HTERT RPE-1 (cell line): ENCODE results near the gene LAMA3.

Source experiments
- in situ Hi-C: fragments of 300-500 bp; cut with MboI; formaldehyde crosslinking; loops from 4 replicates; pipeline ENCODE4 v1.14.3; 2020; ENCODE audit warnings: low sequenced_read_pairs

LAMA3 gene

GRCh38 chr18:23816740-23817139, 127.5 kb downstream of the LAMA3 start:
- in situ Hi-C loops, result no loop called here

- in situ Hi-C loops, result no loop called here
These were observed 129.7 kb downstream of the LAMA3 start for GRCh38 chr18:23819001-23819400.

GRCh38 chr18:23822590-23823385, 133.5 kb downstream of the LAMA3 start:
- in situ Hi-C loops, result no loop called here

GRCh38 chr18:23824240-23824639, 135.0 kb downstream of the LAMA3 start:
- in situ Hi-C loops, result no loop called here

GRCh38 chr18:23824669-23825068, 135.4 kb downstream of the LAMA3 start:
- in situ Hi-C loops, result no loop called here

GRCh38 chr18:23825496-23825895, 136.2 kb downstream of the LAMA3 start:
- in situ Hi-C loops, result no loop called here

GRCh38 chr18:23825978-23826405, 136.7 kb downstream of the LAMA3 start:
- in situ Hi-C loops, result no loop called here

- in situ Hi-C loops, result no loop called here
These were observed 137.8 kb downstream of the LAMA3 start for GRCh38 chr18:23826850-23827620.

- in situ Hi-C loops, result no loop called here
These were observed 138.4 kb downstream of the LAMA3 start for GRCh38 chr18:23827681-23828080.

GRCh38 chr18:23828426-23828825, 139.2 kb downstream of the LAMA3 start:
- in situ Hi-C loops, result no loop called here

GRCh38 chr18:23832911-23833310, 143.7 kb downstream of the LAMA3 start:
- in situ Hi-C loops, result no loop called here

GRCh38 chr18:23833714-23834113, 144.5 kb downstream of the LAMA3 start:
- in situ Hi-C loops, result no loop called here

GRCh38 chr18:23835091-23835490, 145.8 kb downstream of the LAMA3 start:
- in situ Hi-C loops, result no loop called here

- in situ Hi-C loops, result no loop called here
These were observed 146.3 kb downstream of the LAMA3 start for GRCh38 chr18:23835506-23835905.

GRCh38 chr18:23837591-23837990, 148.3 kb downstream of the LAMA3 start:
- in situ Hi-C loops, result no loop called here

- in situ Hi-C loops, result no loop called here
These were observed 149.0 kb downstream of the LAMA3 start for GRCh38 chr18:23838233-23838632.

- in situ Hi-C loops, result no loop called here
These were observed 149.6 kb downstream of the LAMA3 start for GRCh38 chr18:23838801-23839366.

- in situ Hi-C loops, result no loop called here
These were observed 153.1 kb downstream of the LAMA3 start for GRCh38 chr18:23842305-23842704.

GRCh38 chr18:23844991-23845680, 155.9 kb downstream of the LAMA3 start:
- in situ Hi-C loops, result no loop called here

GRCh38 chr18:23845988-23846630, 156.9 kb downstream of the LAMA3 start:
- in situ Hi-C loops, result no loop called here
